A673 (cell line): ENCODE data around the gene ABCB4. TPM values are rescaled to one million over a fixed set of nuclear protein-coding genes. Genes with fewer than 3 reads are reported as not detected.

Source experiments
- BruUV-seq: library from RNA; stranded (reverse); fragments of 400-500 nt; replicated peaks from 2 replicates; lab custom pipeline; 2021; lab: Mats Ljungman, UMichigan
- CTCF ChIA-PET: fragments of 300-600 bp; sonication (Branson Sonifier 250); formaldehyde crosslinking; loops from one replicate; lab custom pipeline; 2022; ENCODE audit warnings: antibody characterized with exemption; lab: Charles Lee
- POLR2A ChIA-PET: fragments of 300-600 bp; sonication (Branson Sonifier 250); formaldehyde crosslinking; loops from one replicate; lab custom pipeline; 2022; ENCODE audit warnings: antibody characterized with exemption; ENCODE audit not compliant: low non-redundant PET; lab: Charles Lee
- DNase-seq: peaks from one replicate; pipeline ENCODE4 v3.0.0-alpha.2; 2015; ENCODE audit warnings: low spot score
- H3K27ac ChIP-seq: fragments of 200-600 bp; sonication (generic); 2 replicates; pipeline ENCODE4 v1.5.1; 2016; ENCODE audit warnings: mixed run types, low read depth, mild to moderate bottlenecking, mixed read lengths, antibody characterized with exemption, low read length; ENCODE audit not compliant: poor library complexity, severe bottlenecking
- H3K27me3 ChIP-seq: fragments of 200-600 bp; sonication (generic); replicated peaks from 2 replicates; pipeline ENCODE4 v1.6.1; 2017; ENCODE audit warnings: mixed run types, low read depth, mild to moderate bottlenecking, mixed read lengths, antibody characterized with exemption, low read length; ENCODE audit not compliant: insufficient read depth, poor library complexity
- H3K36me3 ChIP-seq: fragments of 200-600 bp; sonication (generic); 2 replicates; pipeline ENCODE4 v1.6.1; 2016; ENCODE audit warnings: mixed run types, mild to moderate bottlenecking, mixed read lengths, antibody characterized with exemption, low read length; ENCODE audit not compliant: insufficient read depth, poor library complexity, severe bottlenecking
- H3K4me1 ChIP-seq: fragments of 200-600 bp; sonication (generic); 2 replicates; pipeline ENCODE4 v1.6.1; 2017; ENCODE audit warnings: mixed run types, mild to moderate bottlenecking, mixed read lengths, antibody characterized with exemption, low read length; ENCODE audit not compliant: insufficient read depth, poor library complexity, severe bottlenecking
- H3K4me3 ChIP-seq: fragments of 200-600 bp; sonication (generic); 2 replicates; pipeline ENCODE4 v1.5.1; 2016; ENCODE audit warnings: low read depth, mixed run types, mild to moderate bottlenecking, mixed read lengths, low read length; ENCODE audit not compliant: poor library complexity, severe bottlenecking
- H3K9me3 ChIP-seq: fragments of 200-600 bp; sonication (generic); 2 replicates; pipeline ENCODE4 v1.6.1; 2016; ENCODE audit warnings: mixed run types, low read depth, mild to moderate bottlenecking, mixed read lengths, antibody characterized with exemption, low read length; ENCODE audit not compliant: poor library complexity, severe bottlenecking
- CTCF ChIP-seq: fragments of 300-800, 200-600 bp; sonication (generic); conservative IDR thresholded peaks from 2 replicates; pipeline ENCODE4 v1.5.1; 2017; ENCODE audit warnings: low read depth, mild to moderate bottlenecking, antibody characterized with exemption, low read length, moderate library complexity, mixed read lengths
- EZH2 ChIP-seq: fragments of 200-600 bp; sonication (generic); IDR thresholded peaks from 2 replicates; pipeline ENCODE4 v1.6.1; 2017; ENCODE audit warnings: borderline replicate concordance, low read depth, mild to moderate bottlenecking, mixed read lengths, antibody characterized with exemption, low read length; ENCODE audit not compliant: poor library complexity, severe bottlenecking
- intact Hi-C: fragments of 100-400 bp; cut with micrococcal nuclease; formaldehyde crosslinking; loops from one replicate; pipeline ENCODE4 v1.10.0; 2022; ENCODE audit not compliant: unreplicated experiment
- total RNA-seq: library from RNA; stranded (reverse); gene quantifications from 2 replicates; pipeline ENCODE4 v1.2.3, GENCODE V29; 2021

ABCB4 gene
- total RNA-seq, 1 experiment from 2014 or later: 0.15 TPM

- POLR2A ChIA-PET: no interaction called here
- intact Hi-C loops: no loop called here
- no peaks in the 10 kb centered on the region for H3K9me3 ChIP-seq
- H3K27ac ChIP-seq: no peak overlapping the region
- H3K4me3 ChIP-seq: no peak overlapping the region
- H3K4me1 ChIP-seq: no peaks in the 10 kb centered on the region
- no TSS peak for BruUV-seq
- peaks cover 21% of the 10 kb centered on the region for H3K27me3 ChIP-seq
- DNase-seq: no peak
- no peaks in the 10 kb centered on the region for H3K36me3 ChIP-seq
- CTCF ChIA-PET: no interaction called here
- no peak for TF ChIP-seq CTCF
- TF ChIP-seq EZH2: no peak
Measured at GRCh38 chr7:87482115-87482514, 6.6 kb upstream of the ABCB4 start.

- intact Hi-C loops: no loop called here
Measured at GRCh38 chr7:87480386-87480785, 4.9 kb upstream of the ABCB4 start.

GRCh38 chr7:87479951-87480350, 4.5 kb upstream of the ABCB4 start:
- TF ChIP-seq CTCF (no peak), EZH2 (no peak)
- no peak for DNase-seq
- Histone ChIP-seq H3K36me3 (no peaks in the 10 kb centered on the region), H3K27me3 (peaks cover 40% of the 10 kb centered on the region), H3K9me3 (no peaks in the 10 kb centered on the region), H3K4me3 (no peak overlapping the region), H3K27ac (no peak overlapping the region), H3K4me1 (no peaks in the 10 kb centered on the region)
- no TSS peak for BruUV-seq
- ChIA-PET CTCF (no interaction called here), POLR2A (no interaction called here)
- intact Hi-C loops: no loop called here

More at GRCh38 chr7:87480386-87480785, 4.9 kb upstream of the ABCB4 start:
- H3K4me1 ChIP-seq: no peaks in the 10 kb centered on the region
- no peak overlapping the region for H3K4me3 ChIP-seq
- no peaks in the 10 kb centered on the region for H3K36me3 ChIP-seq
- no peaks in the 10 kb centered on the region for H3K9me3 ChIP-seq
- no peak for TF ChIP-seq CTCF
- no peak for TF ChIP-seq EZH2
- ChIA-PET POLR2A (no interaction called here), CTCF (no interaction called here)
- BruUV-seq: no TSS peak
- no peak for DNase-seq
- H3K27ac ChIP-seq: no peak overlapping the region
- H3K27me3 ChIP-seq: peaks cover 36% of the 10 kb centered on the region
